GM12864 (cell line): ENCODE results near the gene UBE2J1.
"Not testable (repeated sequence)": the region's sequence is repeated elsewhere in the genome, so short reads cannot be mapped to it uniquely, and the experiment has no call there.

Experiments used
- DNase-seq: peaks from one replicate; pipeline ENCODE4 v3.0.0-alpha.2; 2011; ENCODE audit warnings: low read depth
- H3K4me3 ChIP-seq: 2 replicates; pipeline ENCODE4 v1.5.1; 2011; ENCODE audit warnings: mild to moderate bottlenecking, low read depth, low read length, control low read depth
- TF ChIP-seq, protein P1 (sequence below): IDR thresholded peaks from 2 replicates; pipeline ENCODE4 v1.5.1; 2011; ENCODE audit warnings: low read depth, mild to moderate bottlenecking, moderate library complexity, low read length, control low read depth, inconsistent platforms; ENCODE audit errors: missing control alignments

UBE2J1 gene

DNA sequence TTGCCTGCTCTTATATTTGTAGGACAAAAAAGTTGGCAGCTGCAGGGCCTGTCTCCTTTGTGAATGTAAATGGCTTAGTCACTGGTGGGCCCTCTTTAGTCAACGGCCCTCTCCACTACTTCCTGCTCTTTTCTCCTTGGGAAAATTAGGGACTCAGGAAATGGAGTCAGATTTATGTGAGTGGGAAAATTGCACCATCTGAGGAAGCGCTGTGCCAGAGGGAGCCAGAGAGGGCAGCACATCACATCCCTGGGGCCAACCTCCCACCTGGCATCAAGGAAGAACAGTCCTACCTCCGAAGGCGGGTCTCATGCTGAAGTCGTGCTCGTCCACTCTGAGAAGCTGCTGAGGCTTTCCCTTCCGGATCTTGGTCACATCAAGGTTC lies 53.1 kb downstream of the UBE2J1 start:
- H3K4me3 ChIP-seq = no peak overlapping the region
- no peak for DNase-seq
- TF ChIP-seq, protein P1, sequence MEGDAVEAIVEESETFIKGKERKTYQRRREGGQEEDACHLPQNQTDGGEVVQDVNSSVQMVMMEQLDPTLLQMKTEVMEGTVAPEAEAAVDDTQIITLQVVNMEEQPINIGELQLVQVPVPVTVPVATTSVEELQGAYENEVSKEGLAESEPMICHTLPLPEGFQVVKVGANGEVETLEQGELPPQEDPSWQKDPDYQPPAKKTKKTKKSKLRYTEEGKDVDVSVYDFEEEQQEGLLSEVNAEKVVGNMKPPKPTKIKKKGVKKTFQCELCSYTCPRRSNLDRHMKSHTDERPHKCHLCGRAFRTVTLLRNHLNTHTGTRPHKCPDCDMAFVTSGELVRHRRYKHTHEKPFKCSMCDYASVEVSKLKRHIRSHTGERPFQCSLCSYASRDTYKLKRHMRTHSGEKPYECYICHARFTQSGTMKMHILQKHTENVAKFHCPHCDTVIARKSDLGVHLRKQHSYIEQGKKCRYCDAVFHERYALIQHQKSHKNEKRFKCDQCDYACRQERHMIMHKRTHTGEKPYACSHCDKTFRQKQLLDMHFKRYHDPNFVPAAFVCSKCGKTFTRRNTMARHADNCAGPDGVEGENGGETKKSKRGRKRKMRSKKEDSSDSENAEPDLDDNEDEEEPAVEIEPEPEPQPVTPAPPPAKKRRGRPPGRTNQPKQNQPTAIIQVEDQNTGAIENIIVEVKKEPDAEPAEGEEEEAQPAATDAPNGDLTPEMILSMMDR = no peak

DNA sequence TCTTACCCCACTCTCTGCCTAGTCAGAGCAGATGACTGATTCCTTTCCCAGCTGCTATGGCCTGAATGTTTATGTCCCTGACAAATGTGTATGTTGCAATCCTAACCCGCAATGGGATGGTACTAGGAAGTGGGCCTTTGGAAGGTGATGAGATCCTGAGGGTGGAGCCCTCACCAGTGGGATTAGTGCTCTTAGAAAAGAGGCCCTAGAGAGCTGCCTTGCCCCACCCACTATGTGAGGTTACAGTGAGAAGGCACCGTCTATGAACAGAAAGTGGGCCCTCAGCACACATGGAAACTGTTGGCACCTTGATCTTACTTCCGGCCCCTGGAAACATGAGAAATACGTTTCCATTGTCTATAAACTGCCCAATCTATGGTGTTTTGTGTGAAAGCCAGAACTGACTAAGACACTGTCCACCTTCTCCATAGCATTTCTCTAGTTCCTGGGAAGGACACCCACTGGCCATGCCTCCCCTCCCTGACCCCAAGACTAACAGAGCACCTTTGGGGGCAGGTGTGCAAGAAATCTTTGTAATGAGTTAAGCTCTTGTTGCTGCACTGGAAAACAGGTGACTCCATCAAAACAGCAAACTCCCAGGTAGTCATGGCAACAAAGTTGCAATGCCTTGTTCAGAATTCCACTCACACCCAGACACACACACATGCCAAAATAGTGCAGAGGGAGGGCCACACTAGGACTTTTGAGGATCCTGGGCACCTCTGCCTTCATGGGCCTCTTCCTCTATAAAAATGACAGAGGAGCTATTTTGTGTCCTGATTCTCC lies 53.6 kb downstream of the UBE2J1 start:
- TF ChIP-seq, protein P1 = no peak
- DNase-seq = peak; percentile 46
- no peak overlapping the region for H3K4me3 ChIP-seq

DNA sequence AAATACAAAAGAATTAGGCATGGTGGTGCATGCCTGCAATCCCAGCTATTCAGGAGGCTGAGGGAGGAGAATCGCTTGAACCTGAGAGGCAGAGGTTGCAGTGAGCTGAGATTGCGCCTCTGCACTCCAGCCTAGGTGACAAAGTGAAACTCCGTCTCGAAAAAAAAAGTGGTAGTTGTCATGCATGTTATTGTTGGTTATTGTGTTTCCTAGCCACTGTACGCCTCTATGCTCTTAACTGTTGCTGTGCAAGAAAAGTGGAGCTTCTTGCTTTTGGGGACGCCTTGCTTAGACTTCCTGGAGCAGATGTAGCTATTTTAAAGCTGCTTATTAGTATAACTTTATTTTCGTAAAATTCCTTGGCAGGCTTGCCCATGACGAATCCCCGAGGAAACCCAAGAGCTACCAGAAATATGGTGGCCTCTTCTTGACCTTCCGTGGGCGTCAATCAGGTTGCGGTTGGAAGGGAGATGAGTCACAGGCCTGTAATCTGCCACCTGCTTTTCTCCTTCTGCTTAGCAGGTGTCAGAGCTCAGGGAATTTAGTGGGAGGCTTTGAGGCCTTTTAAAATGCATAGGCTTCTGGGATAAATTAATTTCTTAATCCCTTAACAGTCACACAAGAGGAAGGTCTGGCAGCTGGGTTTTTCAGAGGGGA lies 54.7 kb downstream of the UBE2J1 start:
- TF ChIP-seq, protein P1 = no peak
- DNase-seq = peak; percentile 82
- H3K4me3 ChIP-seq = peak overlapping the region; percentile 32

DNA sequence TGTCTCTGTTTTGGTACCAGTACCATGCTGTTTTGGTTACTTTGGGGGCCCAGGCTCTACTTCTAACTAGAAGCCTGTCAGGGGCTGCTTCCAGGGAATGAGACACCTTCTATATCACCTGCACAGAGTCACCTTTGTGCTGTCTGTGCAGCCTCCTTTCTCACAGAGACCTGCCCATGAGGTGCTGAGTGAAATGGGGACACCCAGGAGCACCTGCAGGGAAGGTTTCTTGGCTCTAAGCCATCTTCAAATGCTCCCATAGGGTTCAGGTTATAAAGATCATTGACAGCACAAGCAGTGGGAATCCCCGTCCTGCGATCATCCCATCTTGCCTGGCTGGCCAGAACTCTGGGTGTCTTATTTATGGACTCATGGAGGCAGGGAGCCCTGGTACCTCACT lies 56.5 kb downstream of the UBE2J1 start:
- TF ChIP-seq, protein P1 = no peak
- H3K4me3 ChIP-seq = no peak overlapping the region
- no peak for DNase-seq

DNA sequence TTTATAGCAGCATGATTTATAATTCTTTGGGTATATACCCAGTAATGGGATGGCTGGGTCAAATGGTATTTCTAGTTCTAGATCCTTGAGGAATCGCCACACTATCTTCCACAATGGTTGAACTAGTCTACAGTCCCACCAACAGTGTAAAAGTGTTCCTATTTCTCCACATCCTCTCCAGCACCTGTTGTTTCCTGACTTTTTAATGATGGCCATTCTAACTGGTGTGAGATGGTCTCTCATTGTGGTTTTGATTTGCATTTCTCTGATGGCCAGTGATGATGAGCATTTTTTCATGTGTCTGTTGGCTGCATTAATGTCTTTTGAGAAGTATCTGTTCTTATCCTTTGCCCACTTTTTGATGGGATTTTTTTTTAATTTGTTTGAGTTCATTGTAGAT lies 57.4 kb downstream of the UBE2J1 start:
- not testable (repeated sequence) for DNase-seq, H3K4me3 ChIP-seq

DNA sequence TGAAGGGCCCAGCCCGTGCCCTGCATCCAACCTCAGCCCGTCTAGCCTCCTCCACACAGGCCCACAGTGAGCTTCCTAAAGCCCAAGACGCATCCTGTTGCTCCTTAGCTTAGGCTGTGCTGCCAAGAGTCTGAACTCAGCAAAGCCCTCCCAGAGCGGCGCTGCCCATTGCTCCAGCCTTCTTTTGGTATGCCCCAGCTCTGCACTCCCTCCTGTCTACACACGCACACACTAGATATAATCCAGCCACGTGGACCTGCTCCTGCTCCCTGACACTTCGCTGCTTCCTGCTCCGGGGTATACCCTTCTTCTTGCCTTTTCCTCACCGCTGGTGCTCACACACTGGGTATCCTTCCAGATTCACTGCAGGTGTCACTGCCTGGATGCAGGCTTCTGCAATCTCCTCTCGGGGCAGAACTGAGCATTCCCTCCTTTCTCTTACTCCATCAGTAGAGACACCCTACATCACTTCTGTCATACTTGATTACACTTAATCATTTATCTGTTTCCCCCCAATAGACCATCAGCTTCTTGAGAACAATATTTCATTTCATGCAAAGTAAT lies 61.2 kb downstream of the UBE2J1 start:
- TF ChIP-seq, protein P1 = no peak
- H3K4me3 ChIP-seq = no peak overlapping the region
- DNase-seq = no peak

DNA sequence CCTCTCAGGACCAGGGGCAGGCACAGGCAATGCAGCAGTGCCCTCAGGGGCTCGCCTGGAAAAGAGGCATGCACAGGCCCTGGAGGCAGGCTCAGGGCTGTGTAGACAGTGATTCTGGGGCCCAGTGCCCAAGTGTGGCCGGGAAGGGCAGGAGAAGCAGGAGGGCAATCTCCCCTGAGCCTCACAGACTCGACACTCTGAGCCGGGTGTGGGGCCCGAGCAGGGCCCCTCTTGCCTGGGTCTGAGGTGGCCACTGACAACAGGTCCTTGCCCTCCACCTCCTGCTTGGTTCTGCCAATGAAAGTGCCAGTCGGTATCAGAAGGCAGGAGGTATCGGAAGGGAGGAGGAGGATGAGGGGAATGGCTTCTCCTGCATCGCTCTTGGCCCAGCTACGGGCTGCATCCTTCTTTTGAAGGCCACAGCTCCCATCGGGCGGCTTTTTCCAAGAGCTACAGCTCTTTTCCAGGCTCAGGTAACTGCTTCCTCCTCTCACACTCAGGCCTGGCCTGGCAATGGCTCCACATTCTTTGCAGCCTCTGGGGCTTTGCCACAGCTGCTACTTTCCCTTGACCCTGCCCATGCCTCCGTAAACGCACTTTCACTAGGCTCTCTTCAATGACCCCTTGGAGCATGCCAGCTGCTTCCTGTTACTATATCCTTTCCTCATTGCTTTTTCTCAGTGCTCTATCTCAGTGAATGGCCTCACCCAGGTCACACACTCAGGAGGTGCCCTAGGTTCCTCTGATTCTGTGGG lies 61.9 kb downstream of the UBE2J1 start:
- TF ChIP-seq, protein P1 = no peak
- H3K4me3 ChIP-seq = no peak overlapping the region
- DNase-seq = no peak
